ENCODE data around the gene TMEM132D. TPM values are rescaled to one million over a fixed set of nuclear protein-coding genes. Genes with fewer than 3 reads are reported as not detected.

TMEM132D gene
- total and polyA plus RNA-seq, 2 of the 4 experiments (the other 2 are of a cell fraction): not detected

- no peak overlapping the region for H4K8ac ChIP-seq (ENCODE audit: low read depth in 2 of 2, low read length in 2 of 2)
- no TSS peak for BruUV-seq (replicated peaks)
- no peaks in the 10 kb centered on the region for H3K79me1 ChIP-seq (ENCODE audit: low read depth in 1 of 2, low read length in 2 of 2)
- no CpG with 5 or more reads among the region's 7 CpGs for WGBS, 2 experiments (ENCODE audit: extremely low coverage in 2 of 2, insufficient read length in 1 of 2)
- H2AFZ ChIP-seq (replicated peaks; ENCODE audit: low read length, poor library complexity): no peak overlapping the region
- dilution Hi-C loops (cut with HindIII; ENCODE audit: low sequenced_read_pairs, unreplicated experiment): no loop called here
- no peak overlapping the region for H3K56ac ChIP-seq (ENCODE audit: extremely low read depth, insufficient read depth, low read length)
- no peak overlapping the region for H3K4me2 ChIP-seq (ENCODE audit: low read depth, low read length)
- intact Hi-C loops (cut with micrococcal nuclease): no loop called here
- H3K4ac ChIP-seq (ENCODE audit: low read depth, low read length): no peak overlapping the region
- in situ Hi-C loops (cut with MboI; ENCODE audit: low sequenced_read_pairs): no loop called here
- H2BK120ac ChIP-seq (ENCODE audit: low read depth, low read length): no peak overlapping the region
- no peak for DNase-seq
- no peak overlapping the region for H3K27ac ChIP-seq (ENCODE audit: insufficient read depth, low read length)
- H3K18ac ChIP-seq (ENCODE audit: low read depth, low read length): no peak overlapping the region
- no peak overlapping the region for H3K4me3 ChIP-seq (ENCODE audit: insufficient read depth, low read depth, low read length)
- no peaks in the 10 kb centered on the region for H3K36me3 ChIP-seq (ENCODE audit: control insufficient read depth, insufficient read depth, low read length)
- no peaks in the 10 kb centered on the region for H3K4me1 ChIP-seq (ENCODE audit: control insufficient read depth, insufficient read depth, low read length)
- no peak overlapping the region for H2BK20ac ChIP-seq (ENCODE audit: low read depth, low read length)
- peaks cover 42% of the 10 kb centered on the region for H3K9me3 ChIP-seq (ENCODE audit: control insufficient read depth, insufficient read depth, low read length)
- no peak overlapping the region for H2BK15ac ChIP-seq (ENCODE audit: low read depth, low read length)
- CTCF ChIA-PET: no interaction called here
- H3K23ac ChIP-seq (ENCODE audit: low read depth, low read length): no peak overlapping the region
- no peak overlapping the region for H3K9ac ChIP-seq (ENCODE audit: low read depth, low read length)
- no peaks in the 10 kb centered on the region for H3K9me1 ChIP-seq (ENCODE audit: insufficient read depth, low read length)
- ATAC-seq (ENCODE audit: low read depth): no peak
- H4K20me1 ChIP-seq (ENCODE audit: insufficient read depth, low read length): no peaks in the 10 kb centered on the region
- no peak overlapping the region for H2BK5ac ChIP-seq (ENCODE audit: low read depth, low read length, poor library complexity, severe bottlenecking)
- H3K14ac ChIP-seq (replicated peaks; ENCODE audit: low read depth, low read length): no peak overlapping the region
- no peaks in the 10 kb centered on the region for H3K27me3 ChIP-seq (ENCODE audit: control insufficient read depth, insufficient read depth, low read length)
- TF ChIP-seq FOS (IDR thresholded peaks at IDR 0.05; ENCODE audit: low read depth, low read length) (no peak), NFE2L2 (IDR thresholded peaks at IDR 0.05; ENCODE audit: low read depth, low read length) (no peak), RFX5 (IDR thresholded peaks at IDR 0.05; ENCODE audit: low read depth, low read length) (no peak), ELK1 (IDR thresholded peaks at IDR 0.05; ENCODE audit: borderline replicate concordance, low read depth, low read length) (no peak)
- POLR2A ChIA-PET (ENCODE audit: unreplicated experiment): no interaction called here
- no peak overlapping the region for H2AK5ac ChIP-seq (ENCODE audit: low read depth, low read length)
- no peak overlapping the region for H4K5ac ChIP-seq (ENCODE audit: low read depth, low read length)
- H2AK9ac ChIP-seq (replicated peaks; ENCODE audit: low read depth, low read length, poor library complexity): no peak overlapping the region
- no peak overlapping the region for H4K91ac ChIP-seq (ENCODE audit: insufficient read depth, low read depth, low read length)
Measured at GRCh38 chr12:129938089-129938488, 34.3 kb upstream of the TMEM132D start.
